ENCODE data around the gene MYO15B. TPM values are rescaled to one million over a fixed set of nuclear protein-coding genes. Genes with fewer than 3 reads are reported as not detected.

The MYO15B gene
- polyA plus RNA-seq, 1 experiment = 0.52 TPM

- H3K27me3 ChIP-seq (ENCODE audit: control insufficient read depth, insufficient read depth, low read length) = peaks cover 2% of the 10 kb centered on the region
- CTCF ChIA-PET = interaction anchor here (2.0 to 2.5 kb wide), 3 partner anchors 31 to 146 kb away, joined by 6 to 15 read pairs (median 14); partner anchors contain the start of genes SMIM5 and TSEN54
- H3K9me3 ChIP-seq (ENCODE audit: control insufficient read depth, insufficient read depth, low read length) = no peaks in the 10 kb centered on the region
Measured at GRCh38 chr17:75602644-75603043, 15.0 kb downstream of the MYO15B start.

GRCh38 chr17:75603123-75603522, 15.5 kb downstream of the MYO15B start:
- CTCF ChIA-PET = interaction anchor here (2.4 to 2.5 kb wide), 2 partner anchors 30 to 145 kb away, joined by 14 to 15 read pairs; partner anchors contain the start of gene SMIM5
- POLR2A ChIA-PET = no interaction called here
- Histone ChIP-seq H3K27me3 (ENCODE audit: control insufficient read depth, insufficient read depth, low read length) (peaks cover 2% of the 10 kb centered on the region), H3K27ac (ENCODE audit: low read depth, low read length) (no peak overlapping the region), H3K4me3 (ENCODE audit: low read depth, low read length) (no peak overlapping the region), H3K9me3 (ENCODE audit: control insufficient read depth, insufficient read depth, low read length) (no peaks in the 10 kb centered on the region)
- DNase-seq (ENCODE audit: low read depth, low spot score) = no peak
- TF ChIP-seq CTCF (IDR thresholded peaks at IDR 0.05; ENCODE audit: low read depth, low read length) = no peak

More at GRCh38 chr17:75602644-75603043, 15.0 kb downstream of the MYO15B start:
- no peak overlapping the region for H3K4me3 ChIP-seq (ENCODE audit: low read depth, low read length)
- POLR2A ChIA-PET = no interaction called here
- no peak overlapping the region for H3K27ac ChIP-seq (ENCODE audit: low read depth, low read length)
- no peak for DNase-seq (ENCODE audit: low read depth, low spot score)
- no peak for TF ChIP-seq CTCF (IDR thresholded peaks at IDR 0.05; ENCODE audit: low read depth, low read length)

DNA sequence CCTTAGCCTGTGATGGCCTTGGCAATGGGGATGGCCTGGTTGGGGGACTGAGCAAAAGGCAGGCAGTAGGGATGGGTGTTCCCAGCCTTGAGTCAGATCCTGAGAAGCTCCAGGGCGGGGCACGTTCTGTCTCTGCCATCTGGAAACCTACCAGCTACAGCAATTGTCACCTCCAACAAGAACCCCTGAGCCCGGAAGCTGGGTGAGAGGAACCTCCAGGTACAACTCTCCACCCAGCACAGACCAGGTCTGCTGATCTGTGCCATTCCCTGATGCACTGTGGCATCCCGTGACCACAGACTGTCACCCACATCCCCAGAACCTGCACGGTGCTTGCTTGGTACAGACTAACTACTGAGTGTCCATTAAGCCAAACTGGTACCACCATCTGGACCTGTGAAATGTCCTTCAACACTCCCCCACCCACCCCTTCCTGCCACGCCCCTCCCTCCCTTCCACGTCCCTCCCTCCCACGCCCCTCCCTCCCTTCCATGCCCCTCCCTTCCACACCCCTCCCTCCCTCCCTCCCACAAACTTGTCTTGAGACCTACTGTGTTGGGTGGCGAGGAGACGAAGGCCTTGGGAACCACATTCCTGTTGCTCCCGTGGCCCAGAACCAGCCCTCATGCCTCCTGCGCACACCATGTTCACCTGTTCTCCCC, 16.6 kb downstream of the MYO15B start:
- TF ChIP-seq CTCF (IDR thresholded peaks at IDR 0.05; ENCODE audit: low read depth, low read length) = no peak
- peaks cover 2% of the 10 kb centered on the region for H3K27me3 ChIP-seq (ENCODE audit: control insufficient read depth, insufficient read depth, low read length)
- ChIA-PET POLR2A (no interaction called here), CTCF (interaction anchor here (2.5 kb wide), 1 partner anchor 29 kb away, joined by 15 read pairs; the partner anchor contains the start of gene SMIM5)
- H3K4me3 ChIP-seq (ENCODE audit: low read depth, low read length) = no peak overlapping the region
- H3K27ac ChIP-seq (ENCODE audit: low read depth, low read length) = no peak overlapping the region
- no peaks in the 10 kb centered on the region for H3K9me3 ChIP-seq (ENCODE audit: control insufficient read depth, insufficient read depth, low read length)
- DNase-seq (ENCODE audit: low read depth, low spot score) = no peak

DNA sequence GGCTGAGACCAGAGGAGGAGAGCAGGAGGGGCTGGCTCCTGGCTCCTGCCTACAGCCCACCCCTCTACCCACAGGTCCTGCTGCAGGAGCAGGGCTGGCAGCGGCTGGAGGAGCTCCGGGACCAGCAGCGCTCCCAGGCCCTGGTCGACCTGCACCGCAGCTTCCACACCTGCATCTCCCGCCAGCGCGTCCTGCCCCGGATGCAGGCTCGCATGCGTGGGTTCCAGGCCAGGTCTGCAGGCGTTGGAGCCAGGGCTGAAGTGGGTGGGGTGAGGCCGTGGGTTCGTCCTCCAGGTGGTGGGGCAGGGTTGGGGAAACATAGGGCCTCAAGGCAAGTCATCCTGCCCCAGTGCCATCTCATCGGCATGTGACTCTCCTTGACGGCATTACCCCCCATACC, 18.2 kb downstream of the MYO15B start:
- POLR2A ChIA-PET = no interaction called here
- CTCF ChIA-PET = interaction anchor here (0.5 kb wide), 1 partner anchor 142 kb away, joined by 7 read pairs; no protein-coding TSS in a partner anchor

More for the DNA sequence above, 18.2 kb downstream of the MYO15B start:
- Histone ChIP-seq H3K9me3 (ENCODE audit: control insufficient read depth, insufficient read depth, low read length) (no peaks in the 10 kb centered on the region), H3K4me3 (ENCODE audit: low read depth, low read length) (no peak overlapping the region), H3K27ac (ENCODE audit: low read depth, low read length) (no peak overlapping the region), H3K27me3 (ENCODE audit: control insufficient read depth, insufficient read depth, low read length) (peaks cover 2% of the 10 kb centered on the region)
- no peak for TF ChIP-seq CTCF (IDR thresholded peaks at IDR 0.05; ENCODE audit: low read depth, low read length)
- DNase-seq (ENCODE audit: low read depth, low spot score) = no peak
